IPS-NIHi7 (cell line): ENCODE results near the gene PCDHB11.
"Not testable (repeated sequence)": the region's sequence is repeated elsewhere in the genome, so short reads cannot be mapped to it uniquely, and the experiment has no call there.

Experiments used
- DNase-seq: peaks from one replicate; pipeline ENCODE4 v3.0.0; 2012; ENCODE audit warnings: mixed read lengths; ENCODE audit errors: extremely low spot score

The PCDHB11 gene

DNA sequence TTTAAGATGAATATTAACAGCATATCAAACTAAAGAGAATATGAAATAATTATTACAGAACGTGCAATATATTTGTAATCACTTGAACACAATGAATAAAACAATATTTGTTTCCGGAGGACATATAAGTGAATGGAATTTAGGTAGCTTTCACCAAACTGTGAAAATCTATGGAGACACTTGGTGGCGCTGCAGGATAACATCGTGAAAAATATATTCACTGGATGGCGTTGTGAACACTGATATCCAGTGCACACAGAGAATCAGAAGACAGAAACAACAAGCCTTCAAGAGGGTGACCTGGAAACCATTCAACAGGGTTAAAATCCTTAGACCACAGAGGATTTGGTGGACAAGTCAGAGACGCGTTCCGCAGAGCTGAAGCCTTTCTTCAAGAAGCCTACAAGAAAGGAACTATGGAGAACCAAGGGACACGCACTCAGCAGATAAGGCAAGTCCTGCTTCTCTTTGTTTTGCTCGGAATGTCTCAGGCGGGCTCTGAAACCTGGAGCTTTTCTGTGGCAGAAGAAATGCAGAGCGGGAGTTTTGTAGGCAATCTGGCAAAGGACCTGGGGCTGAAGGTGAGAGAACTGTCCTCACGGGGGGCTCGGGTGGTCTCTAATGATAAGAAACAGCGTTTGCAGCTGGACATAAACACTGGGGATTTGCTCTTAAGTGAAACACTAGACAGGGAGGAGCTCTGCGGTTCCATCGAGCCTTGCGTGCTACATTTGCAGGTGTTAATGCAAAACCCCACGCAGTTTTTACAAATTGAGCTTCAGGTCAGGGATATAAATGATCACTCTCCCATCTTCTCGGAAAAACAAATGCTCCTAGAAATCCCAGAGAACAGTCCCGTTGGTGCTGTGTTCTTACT is at the start of gene PCDHB11:
Gene PCDHB11, plus strand, starts transcription at position 269 of the 877 bp plus-strand sequence. Its CDS starts 148 bp downstream, at position 417.
- peak; percentile 24 for DNase-seq

GRCh38 chr5:141149812-141150211 is 49.6 kb upstream of the PCDHB11 start, which contains the start of gene PCDHB6:
PCDHB6 (plus strand) TSS chr5:141150057; CDS start chr5:141150258, 201 bp downstream.
- DNase-seq: no peak

GRCh38 chr5:141150224-141150992 is 49.0 kb upstream of the PCDHB11 start:
- DNase-seq: no peak

DNA sequence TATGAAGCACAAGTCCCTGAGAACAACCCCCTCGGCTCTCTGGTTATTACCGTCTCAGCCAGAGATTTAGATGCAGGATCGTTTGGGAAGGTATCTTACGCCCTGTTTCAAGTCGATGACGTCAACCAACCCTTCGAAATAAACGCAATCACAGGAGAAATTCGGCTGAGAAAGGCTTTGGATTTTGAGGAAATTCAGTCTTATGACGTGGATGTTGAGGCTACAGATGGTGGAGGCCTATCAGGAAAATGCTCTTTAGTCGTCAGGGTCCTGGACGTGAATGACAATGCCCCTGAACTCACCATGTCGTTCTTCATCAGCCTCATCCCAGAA is 48.5 kb upstream of the PCDHB11 start:
- no peak for DNase-seq

DNA sequence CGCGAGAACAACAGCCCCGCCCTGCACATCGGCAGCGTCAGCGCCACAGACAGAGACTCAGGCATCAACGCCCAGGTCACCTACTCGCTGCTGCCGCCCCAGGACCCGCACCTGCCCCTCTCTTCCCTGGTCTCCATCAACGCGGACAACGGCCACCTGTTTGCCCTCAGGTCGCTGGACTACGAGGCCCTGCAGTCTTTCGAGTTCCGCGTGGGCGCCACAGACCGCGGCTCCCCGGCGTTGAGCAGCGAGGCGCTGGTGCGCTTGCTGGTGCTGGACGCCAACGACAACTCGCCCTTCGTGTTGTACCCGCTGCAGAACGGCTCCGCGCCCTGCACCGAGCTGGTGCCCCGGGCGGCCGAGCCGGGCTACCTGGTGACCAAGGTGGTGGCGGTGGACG is 47.8 kb upstream of the PCDHB11 start:
- not testable (repeated sequence) for DNase-seq

DNA sequence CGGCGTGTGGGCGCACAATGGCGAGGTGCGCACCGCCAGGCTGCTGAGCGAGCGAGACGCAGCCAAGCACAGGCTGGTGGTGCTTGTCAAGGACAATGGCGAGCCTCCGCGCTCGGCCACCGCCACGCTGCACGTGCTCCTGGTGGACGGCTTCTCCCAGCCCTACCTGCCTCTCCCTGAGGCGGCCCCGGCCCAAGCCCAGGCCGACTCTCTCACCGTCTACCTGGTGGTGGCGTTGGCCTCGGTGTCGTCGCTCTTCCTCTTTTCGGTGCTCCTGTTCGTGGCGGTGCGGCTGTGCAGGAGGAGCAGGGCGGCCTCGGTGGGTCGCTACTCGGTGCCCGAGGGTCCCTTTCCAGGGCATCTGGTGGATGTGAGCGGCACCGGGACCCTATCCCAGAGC is 47.3 kb upstream of the PCDHB11 start:
- DNase-seq: not testable (repeated sequence)

- peak; percentile 58 for DNase-seq
These were observed 43.7 kb upstream of the PCDHB11 start for GRCh38 chr5:141155540-141156374.

- not testable (repeated sequence) for DNase-seq
These were observed 42.1 kb upstream of the PCDHB11 start for GRCh38 chr5:141157356-141157755.

GRCh38 chr5:141157901-141158300 is 41.5 kb upstream of the PCDHB11 start:
- DNase-seq: not testable (repeated sequence)

DNA sequence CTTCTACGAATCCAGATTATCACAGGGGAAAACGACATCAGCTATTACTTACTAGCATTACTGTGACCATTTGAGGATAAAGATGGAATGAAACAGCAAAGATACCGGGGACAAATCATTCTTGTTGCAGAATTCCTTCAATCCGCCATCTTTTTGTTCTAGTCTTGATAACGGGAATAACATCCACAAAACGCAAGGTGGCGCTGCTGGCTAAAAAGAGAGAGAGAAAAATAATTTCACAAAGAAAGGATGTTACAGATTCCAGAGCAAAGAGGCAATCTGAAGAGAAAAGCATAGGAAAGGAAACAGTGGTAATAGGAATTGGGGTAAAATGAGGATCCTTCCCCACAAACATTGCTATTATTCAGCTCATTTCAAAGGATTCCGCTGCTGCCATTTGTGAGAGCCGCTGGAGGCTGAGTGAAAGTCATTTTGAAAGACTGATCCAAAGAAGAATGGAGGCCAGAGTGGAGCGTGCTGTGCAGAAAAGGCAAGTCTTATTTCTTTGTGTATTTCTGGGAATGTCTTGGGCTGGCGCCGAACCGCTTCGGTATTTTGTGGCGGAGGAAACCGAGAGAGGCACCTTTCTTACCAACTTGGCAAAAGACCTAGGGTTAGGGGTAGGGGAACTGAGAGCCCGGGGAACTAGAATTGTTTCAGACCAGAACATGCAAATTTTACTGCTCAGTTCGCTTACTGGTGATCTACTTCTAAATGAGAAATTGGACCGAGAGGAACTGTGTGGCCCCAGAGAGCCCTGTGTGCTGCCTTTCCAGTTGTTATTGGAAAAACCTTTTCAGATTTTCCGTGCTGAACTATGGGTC is 26.8 kb upstream of the PCDHB11 start, which contains the start of gene PCDHB7:
Gene PCDHB7, plus strand, starts transcription at position 264 of the 824 bp plus-strand sequence. Its CDS starts 192 bp downstream, at position 456.
- DNase-seq: peak; percentile 48

DNA sequence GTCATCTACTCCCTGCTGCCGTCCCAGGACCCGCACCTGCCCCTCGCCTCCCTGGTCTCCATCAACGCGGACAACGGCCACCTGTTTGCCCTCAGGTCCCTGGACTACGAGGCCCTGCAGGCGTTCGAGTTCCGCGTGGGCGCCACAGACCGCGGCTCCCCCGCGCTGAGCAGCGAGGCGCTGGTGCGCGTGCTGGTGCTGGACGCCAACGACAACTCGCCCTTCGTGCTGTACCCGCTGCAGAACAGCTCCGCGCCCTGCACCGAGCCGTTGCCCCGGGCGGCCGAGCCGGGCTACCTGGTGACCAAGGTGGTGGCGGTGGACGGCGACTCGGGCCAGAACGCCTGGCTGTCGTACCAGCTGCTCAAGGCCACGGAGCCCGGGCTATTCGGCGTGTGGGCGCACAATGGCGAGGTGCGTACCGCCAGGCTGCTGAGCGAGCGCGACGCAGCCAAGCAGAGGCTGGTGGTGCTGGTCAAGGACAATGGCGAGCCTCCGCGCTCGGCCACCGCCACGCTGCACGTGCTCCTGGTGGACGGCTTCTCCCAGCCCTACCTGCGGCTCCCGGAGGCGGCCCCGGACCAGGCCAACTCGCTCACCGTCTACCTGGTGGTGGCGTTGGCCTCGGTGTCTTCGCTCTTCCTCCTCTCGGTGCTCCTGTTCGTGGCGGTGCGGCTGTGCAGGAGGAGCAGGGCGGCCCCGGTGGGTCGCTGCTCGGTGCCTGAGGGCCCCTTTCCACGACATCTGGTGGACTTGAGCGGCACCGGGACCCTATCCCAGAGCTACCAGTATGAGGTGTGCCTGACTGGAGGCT is 24.9 kb upstream of the PCDHB11 start:
- DNase-seq: not testable (repeated sequence)

DNA sequence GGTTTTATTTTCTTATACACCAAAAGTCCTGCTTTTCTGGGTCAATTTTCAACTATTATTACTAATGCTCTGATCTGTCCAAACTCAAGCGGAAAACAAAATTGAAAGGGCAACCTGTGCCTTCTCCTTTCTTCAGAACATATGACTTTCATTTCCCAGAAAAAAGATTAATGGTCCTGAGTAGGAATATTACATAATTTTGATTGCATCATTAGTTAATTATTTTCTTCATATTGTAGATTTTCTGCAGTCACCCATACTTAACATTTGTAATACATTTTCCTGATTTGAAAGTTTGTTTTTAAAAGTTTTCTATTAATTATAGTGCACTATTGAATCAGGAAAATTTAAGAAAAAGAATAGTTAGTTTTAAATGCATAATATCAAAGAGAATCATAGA is 23.5 kb upstream of the PCDHB11 start:
- no peak for DNase-seq

- not testable (repeated sequence) for DNase-seq
These were observed 21.7 kb upstream of the PCDHB11 start, which contains the start of gene PCDHB8 for GRCh38 chr5:141177577-141178191. PCDHB8 (plus strand) TSS chr5:141177790; CDS start chr5:141178035, 245 bp downstream.

GRCh38 chr5:141179371-141179770 is 20.1 kb upstream of the PCDHB11 start:
- DNase-seq: not testable (repeated sequence)

- DNase-seq: not testable (repeated sequence)
These were observed 19.6 kb upstream of the PCDHB11 start for GRCh38 chr5:141179876-141180275.

DNA sequence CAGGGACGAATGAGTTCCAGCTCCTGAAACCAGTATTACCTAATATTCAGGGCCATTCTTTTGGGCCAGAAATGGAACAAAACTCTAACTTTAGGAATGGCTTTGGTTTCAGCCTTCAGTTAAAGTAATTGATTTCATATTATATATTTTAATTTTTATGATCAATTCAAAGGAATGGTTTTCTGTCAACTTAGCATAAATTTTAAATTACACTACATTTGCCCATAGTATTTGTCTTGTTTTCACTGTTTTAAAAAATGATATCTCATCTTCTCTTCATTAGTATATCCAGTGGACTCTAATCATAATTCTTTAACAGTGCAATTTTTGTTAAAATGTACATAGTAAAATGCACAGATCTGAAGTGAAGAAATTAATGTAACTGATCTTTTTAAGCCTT is 19.1 kb upstream of the PCDHB11 start:
- DNase-seq: no peak

DNA sequence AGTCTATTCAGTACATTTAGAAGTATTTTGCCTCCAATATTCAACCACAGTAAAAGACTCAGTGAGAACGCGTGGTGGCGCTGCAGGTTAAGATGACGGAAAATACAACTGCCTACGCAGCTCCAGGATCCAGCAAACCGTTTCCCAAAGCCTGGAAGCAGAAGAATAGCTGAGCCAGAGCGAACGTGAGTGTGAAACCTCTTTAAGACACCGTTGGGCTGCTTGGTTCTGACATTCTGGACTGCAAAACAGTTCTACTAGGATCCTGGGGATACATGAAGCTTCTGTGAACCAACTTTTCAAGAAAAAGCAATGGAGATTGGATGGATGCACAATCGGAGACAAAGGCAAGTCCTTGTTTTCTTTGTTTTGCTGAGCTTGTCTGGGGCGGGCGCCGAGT is 17.2 kb upstream of the PCDHB11 start, which contains the start of gene PCDHB16:
Gene PCDHB16, plus strand, starts transcription at position 140 of the 400 bp plus-strand sequence. Its CDS starts 173 bp downstream, at position 313.
- DNase-seq: peak; percentile 62

DNA sequence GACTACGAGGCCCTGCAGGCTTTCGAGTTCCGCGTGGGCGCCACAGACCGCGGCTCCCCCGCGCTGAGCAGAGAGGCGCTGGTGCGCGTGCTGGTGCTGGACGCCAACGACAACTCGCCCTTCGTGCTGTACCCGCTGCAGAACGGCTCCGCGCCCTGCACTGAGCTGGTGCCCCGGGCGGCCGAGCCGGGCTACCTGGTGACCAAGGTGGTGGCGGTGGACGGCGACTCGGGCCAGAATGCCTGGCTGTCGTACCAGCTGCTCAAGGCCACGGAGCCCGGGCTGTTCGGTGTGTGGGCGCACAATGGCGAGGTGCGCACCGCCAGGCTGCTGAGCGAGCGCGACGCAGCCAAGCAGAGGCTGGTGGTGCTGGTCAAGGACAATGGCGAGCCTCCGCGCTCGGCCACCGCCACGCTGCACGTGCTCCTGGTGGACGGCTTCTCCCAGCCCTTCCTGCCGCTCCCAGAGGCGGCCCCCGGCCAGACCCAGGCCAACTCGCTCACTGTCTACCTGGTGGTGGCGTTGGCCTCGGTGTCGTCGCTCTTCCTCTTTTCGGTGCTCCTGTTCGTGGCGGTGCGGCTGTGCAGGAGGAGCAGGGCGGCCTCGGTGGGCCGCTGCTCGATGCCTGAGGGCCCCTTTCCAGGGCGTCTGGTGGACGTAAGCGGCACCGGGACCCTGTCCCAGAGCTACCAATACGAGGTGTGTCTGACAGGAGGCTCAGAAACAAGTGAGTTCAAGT is 15.1 kb upstream of the PCDHB11 start:
- DNase-seq: not testable (repeated sequence)
